ENCODE results near the gene ARID3C. TPM values are rescaled to one million over a fixed set of nuclear protein-coding genes. Genes with fewer than 3 reads are reported as not detected.

ARID3C gene
- total and polyA plus RNA-seq, 2 of the 8 experiments (the other 6 are each of a cell fraction or from before 2014, with no cell fraction given) = 0.08 TPM; not detected in 1

GRCh38 chr9:34675869-34676268 lies 47.0 kb upstream of the ARID3C start:
- ChIA-PET POLR2A (ENCODE audit: partially characterized antibody) (interaction anchor here (1.1 kb wide), 1 partner anchor 11 kb away, joined by 6 read pairs; no protein-coding TSS in a partner anchor), CTCF (ENCODE audit: partially characterized antibody) (interaction anchor here (0.8 to 5.0 kb wide), 31 partner anchors 8 to 314 kb away, joined by 3 to 108 read pairs (median 5); partner anchors contain the start of genes CCL19, CCL21, CCL27 and DNAJB5)
- Histone ChIP-seq H3K4ac (replicated peaks; ENCODE audit: insufficient read length, low read depth, low read length) (no peak overlapping the region), H2BK120ac (replicated peaks; ENCODE audit: low read depth, low read length) (no peak overlapping the region), H3K23me2 (ENCODE audit: low read depth, low read length) (no peaks in the 10 kb centered on the region; the same call in 1 of the 2 replicates), H3K9me3 (ENCODE audit: insufficient read depth in 2 of 2, low read depth in 1 of 2, low read length in 1 of 2) (no peaks in the 10 kb centered on the region), H3K23ac (ENCODE audit: insufficient read length) (no peak overlapping the region), H3K18ac (ENCODE audit: extremely low read depth, low read length) (no peak overlapping the region), H2AK5ac (ENCODE audit: low read depth, low read length) (no peak overlapping the region), H2BK12ac (ENCODE audit: low read depth, low read length) (no peak overlapping the region), H2BK15ac (ENCODE audit: low read length) (no peak overlapping the region), H3K27me3 (replicated peaks in 1 of 4; ENCODE audit: control insufficient read depth in 3 of 4, extremely low read depth in 1 of 4, insufficient read depth in 3 of 4, low read length in 3 of 4) (no peaks in the 10 kb centered on the region), H3K4me2 (ENCODE audit: insufficient read depth in 1 of 2, low read depth in 2 of 2, low read length in 2 of 2) (no peak overlapping the region), H3K27ac (ENCODE audit: low read depth, low read length) (no peak overlapping the region), H2BK5ac (ENCODE audit: low read depth, low read length) (no peak overlapping the region), H3K9ac (replicated peaks in 1 of 4; ENCODE audit: extremely low read depth in 1 of 4, low read depth in 3 of 4, low read length in 3 of 4) (no peak overlapping the region), H2BK20ac (ENCODE audit: low read length) (no peak overlapping the region), H4K8ac (ENCODE audit: extremely low read depth, insufficient read depth, low read length) (no peak overlapping the region), H2AFZ (ENCODE audit: low read length) (no peak overlapping the region), H3K79me1 (ENCODE audit: low read depth, low read length) (no peaks in the 10 kb centered on the region), H3K4me3 (ENCODE audit: extremely low read depth in 1 of 4, insufficient read depth in 2 of 4, low read depth in 3 of 4, low read length in 4 of 4) (no peak overlapping the region), H3K36me3 (ENCODE audit: control insufficient read depth in 2 of 4, insufficient read depth in 4 of 4, low read length in 3 of 4) (no peaks in the 10 kb centered on the region), H4K91ac (replicated peaks; ENCODE audit: insufficient read length, low read length) (no peak overlapping the region), H3K14ac (ENCODE audit: insufficient read length) (no peak overlapping the region), H3K4me1 (replicated peaks in 1 of 4; ENCODE audit: control insufficient read depth in 3 of 4, insufficient read depth in 4 of 4, low read length in 3 of 4) (0 out of 7 replicates have a peak, but pooled peaks cover 0 to 2% (median under 1%) of the 10 kb centered on the region in 4 experiments), H3K79me2 (ENCODE audit: control insufficient read depth in 1 of 2, insufficient read depth in 2 of 2, low read length in 2 of 2) (no peaks in the 10 kb centered on the region), H3K56ac (replicated peaks; ENCODE audit: insufficient read length, low read depth, low read length) (no peak overlapping the region), H4K5ac (ENCODE audit: insufficient read length, low read depth, low read length) (no peak overlapping the region), H4K20me1 (replicated peaks in 1 of 2; ENCODE audit: control insufficient read depth in 1 of 2, insufficient read depth in 2 of 2, low read length in 2 of 2) (peaks cover 0 to 4% of the 10 kb centered on the region in 2 experiments)
- TF ChIP-seq POLR2A (IDR thresholded peaks at IDR 0.05; ENCODE audit: control extremely low read depth in 1 of 2, low read depth in 2 of 2, low read length in 2 of 2) (no peak), ASH2L (IDR thresholded peaks at IDR 0.05; ENCODE audit: low read length) (no peak), SP2 (IDR thresholded peaks at IDR 0.05; ENCODE audit: low read length) (no peak), CEBPB (IDR thresholded peaks at IDR 0.05; ENCODE audit: low read depth, low read length) (no peak), BRCA1 (IDR thresholded peaks at IDR 0.05; ENCODE audit: low read depth, low read length) (no peak), EP300 (IDR thresholded peaks at IDR 0.05; ENCODE audit: borderline replicate concordance in 1 of 2, low read depth in 2 of 2, low read length in 2 of 2) (no peak), HDAC2 (IDR thresholded peaks at IDR 0.05; ENCODE audit: borderline replicate concordance in 1 of 2, low read depth in 2 of 2, low read length in 2 of 2) (no peak), PHF8 (conservative IDR thresholded peaks at IDR 0.05; ENCODE audit: low read depth, low read length) (no peak)
- DNase-seq (ENCODE audit: low read depth in 1 of 2, low spot score in 2 of 2) = no peak
- no peak for FAIRE-seq
- WGBS, 2 experiments (ENCODE audit: extremely low coverage in 1 of 2, insufficient coverage in 1 of 2, insufficient read length in 1 of 2, insufficient replicate concordance in 2 of 2, low coverage in 1 of 2, low lambda C conversion rate in 2 of 2, missing lambda C conversion rate in 1 of 2) = 85% methylated on average over 2 of the region's 2 CpGs; no CpG with 5 or more reads in 1 of the 2 experiments
